ENCODE data around the gene NECTIN2. TPM values are rescaled to one million over a fixed set of nuclear protein-coding genes. Genes with fewer than 3 reads are reported as not detected.
A peak's percentile ranks its signal among the peaks of the same experiment; 100 is the strongest.

Gene NECTIN2
- total RNA-seq, 1 experiment from 2014 or later, result 176 TPM

DNA sequence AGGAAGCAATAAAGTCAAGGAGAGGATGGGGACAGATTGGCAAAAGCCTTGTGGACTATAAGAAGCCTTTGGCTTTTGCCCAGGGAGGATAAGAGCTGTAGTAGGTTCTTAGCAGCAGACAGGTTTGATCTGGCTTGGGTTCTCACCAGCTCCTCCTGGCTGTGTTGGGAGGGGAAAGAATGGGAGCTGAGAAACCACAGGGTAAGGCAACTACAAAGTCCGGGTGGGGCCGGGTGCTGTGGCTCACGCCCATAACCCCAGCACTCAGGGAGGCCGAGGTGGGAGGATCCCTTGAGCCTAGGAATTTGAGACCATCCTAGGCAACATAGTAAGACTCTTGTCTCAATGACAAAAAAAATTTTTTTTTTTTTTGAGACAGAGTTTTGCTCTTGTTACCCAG is 20.6 kb downstream of the NECTIN2 start:
- H4K91ac ChIP-seq (ENCODE audit: insufficient read length, low read depth, low read length), result no peak overlapping the region
- no peak overlapping the region for H2BK5ac ChIP-seq (ENCODE audit: insufficient read length, low read length)
- H3K4ac ChIP-seq (ENCODE audit: low read depth, low read length), result no peak overlapping the region
- H3K79me1 ChIP-seq (ENCODE audit: insufficient read depth, low read depth, low read length, poor library complexity, severe bottlenecking), result peaks cover 8% of the 10 kb centered on the region
- no peak overlapping the region for H3K18ac ChIP-seq (ENCODE audit: insufficient read length, low read depth, low read length)
- H2BK20ac ChIP-seq (ENCODE audit: low read depth, low read length, poor library complexity, severe bottlenecking), result no peak overlapping the region
- no peak overlapping the region for H4K5ac ChIP-seq (ENCODE audit: insufficient read length, low read depth, low read length)
- Mint-ChIP-seq H3K36me3 (ENCODE audit: insufficient read depth in 1 of 3, low read depth in 3 of 3) (peaks cover 35 to 69% (median 64%) of the 10 kb centered on the region in 3 experiments), H3K9me3 (no peaks in the 10 kb centered on the region; a peak in 1 of 5 replicates), H3K4me3 (no peak overlapping the region), H3K27ac (0 out of 7 replicates have a peak overlapping the region, but pooled peaks of 1 of the 3 experiments have one; percentile 7), H3K4me1 (0 out of 4 replicates have a peak, but pooled peaks cover 0 to 2% of the 10 kb centered on the region in 2 experiments), H3K27me3 (ENCODE audit: low read depth) (no peaks in the 10 kb centered on the region)
- no peak overlapping the region for H2AK5ac ChIP-seq (ENCODE audit: insufficient read length, low read length)
- H3K9ac ChIP-seq (ENCODE audit: extremely low read depth, insufficient read length, low read length), result no peak overlapping the region
- H2BK120ac ChIP-seq (ENCODE audit: low read depth, low read length, poor library complexity, severe bottlenecking), result no peak overlapping the region
- no peak overlapping the region for H3K4me2 ChIP-seq (ENCODE audit: insufficient read depth, insufficient read length, low read length)
- H3T11ph ChIP-seq (ENCODE audit: low read length), result no peak overlapping the region
- H4K8ac ChIP-seq (replicated peaks; ENCODE audit: insufficient read length, low read depth, low read length), result no peak overlapping the region
- H3K9me3 ChIP-seq (ENCODE audit: control insufficient read depth, low read depth, low read length), result no peaks in the 10 kb centered on the region
- TF ChIP-seq, protein P1, sequence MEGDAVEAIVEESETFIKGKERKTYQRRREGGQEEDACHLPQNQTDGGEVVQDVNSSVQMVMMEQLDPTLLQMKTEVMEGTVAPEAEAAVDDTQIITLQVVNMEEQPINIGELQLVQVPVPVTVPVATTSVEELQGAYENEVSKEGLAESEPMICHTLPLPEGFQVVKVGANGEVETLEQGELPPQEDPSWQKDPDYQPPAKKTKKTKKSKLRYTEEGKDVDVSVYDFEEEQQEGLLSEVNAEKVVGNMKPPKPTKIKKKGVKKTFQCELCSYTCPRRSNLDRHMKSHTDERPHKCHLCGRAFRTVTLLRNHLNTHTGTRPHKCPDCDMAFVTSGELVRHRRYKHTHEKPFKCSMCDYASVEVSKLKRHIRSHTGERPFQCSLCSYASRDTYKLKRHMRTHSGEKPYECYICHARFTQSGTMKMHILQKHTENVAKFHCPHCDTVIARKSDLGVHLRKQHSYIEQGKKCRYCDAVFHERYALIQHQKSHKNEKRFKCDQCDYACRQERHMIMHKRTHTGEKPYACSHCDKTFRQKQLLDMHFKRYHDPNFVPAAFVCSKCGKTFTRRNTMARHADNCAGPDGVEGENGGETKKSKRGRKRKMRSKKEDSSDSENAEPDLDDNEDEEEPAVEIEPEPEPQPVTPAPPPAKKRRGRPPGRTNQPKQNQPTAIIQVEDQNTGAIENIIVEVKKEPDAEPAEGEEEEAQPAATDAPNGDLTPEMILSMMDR (conservative IDR thresholded peaks at IDR 0.05), result no peak
- no peak overlapping the region for H2BK12ac ChIP-seq (ENCODE audit: insufficient read length, low read depth, low read length)
- no peak overlapping the region for H3K14ac ChIP-seq (ENCODE audit: insufficient read depth, low read length)
- no CpG with 5 or more reads among the region's 4 CpGs for WGBS (ENCODE audit: extremely low coverage, insufficient read length, low lambda C conversion rate)
- H3K23ac ChIP-seq (ENCODE audit: insufficient read length, low read depth, low read length), result no peak overlapping the region
- no peak overlapping the region for H3K56ac ChIP-seq (ENCODE audit: insufficient read length, low read depth, low read length)
- no peaks in the 10 kb centered on the region; the same call in 1 of the 2 replicates for H3K79me2 ChIP-seq (ENCODE audit: insufficient read depth, low read length)
- no peaks in the 10 kb centered on the region for H3K27me3 ChIP-seq (ENCODE audit: insufficient read depth, low read length)
- H3K23me2 ChIP-seq (ENCODE audit: insufficient read length, low read depth, low read length, poor library complexity, severe bottlenecking), result no peaks in the 10 kb centered on the region
- H3K27ac ChIP-seq (ENCODE audit: insufficient read length, low read depth, low read length), result no peak overlapping the region
- H2AFZ ChIP-seq (ENCODE audit: low read length), result no peak overlapping the region
- H4K20me1 ChIP-seq (ENCODE audit: control insufficient read depth, insufficient read depth, insufficient read length), result no peaks in the 10 kb centered on the region
- H2BK15ac ChIP-seq (ENCODE audit: low read depth, low read length), result no peak overlapping the region
- no peak for DNase-seq
- H3K4me1 ChIP-seq (ENCODE audit: insufficient read depth, low read length), result no peaks in the 10 kb centered on the region

Data from H9 (cell line).